ENCODE data around the gene PSMD1. TPM values are rescaled to one million over a fixed set of nuclear protein-coding genes. Genes with fewer than 3 reads are reported as not detected.

The PSMD1 gene
- polyA plus RNA-seq, 1 donor from 2014 or later, result 83.8 TPM

- no peak overlapping the region for H3K4me3 ChIP-seq (ENCODE audit: low read length)
- no peaks in the 10 kb centered on the region for H3K27me3 ChIP-seq (ENCODE audit: insufficient read depth, low read depth, low read length)
- no peak overlapping the region for H3K4me2 ChIP-seq (ENCODE audit: low read length)
- no peak overlapping the region for H3K27ac ChIP-seq (ENCODE audit: low read length)
- no peaks in the 10 kb centered on the region for H3K9me2 ChIP-seq (ENCODE audit: insufficient read depth, low read length)
- no peaks in the 10 kb centered on the region for H3K36me3 ChIP-seq (ENCODE audit: insufficient read depth, low read length)
- no peak for TF ChIP-seq REST (IDR thresholded peaks at IDR 0.05; ENCODE audit: borderline replicate concordance)
- TF ChIP-seq MXI1 (conservative IDR thresholded peaks at IDR 0.05; ENCODE audit: poor library complexity, severe bottlenecking), result no peak
- no peak for TF ChIP-seq CTCF (IDR thresholded peaks at IDR 0.05; ENCODE audit: poor library complexity, severe bottlenecking)
- TF ChIP-seq POLR2AphosphoS5 (IDR thresholded peaks at IDR 0.05), result no peak
- TF ChIP-seq EZH2 (IDR thresholded peaks at IDR 0.05; ENCODE audit: borderline replicate concordance, insufficient read depth, low read length, poor library complexity, severe bottlenecking), result no peak
- TF ChIP-seq RAD21 (conservative IDR thresholded peaks at IDR 0.05), result no peak
- no peak for TF ChIP-seq SMC3 (conservative IDR thresholded peaks at IDR 0.05; ENCODE audit: poor library complexity)
- no peaks in the 10 kb centered on the region for H3K79me2 ChIP-seq (replicated peaks; ENCODE audit: insufficient read depth, low read length)
- no peaks in the 10 kb centered on the region for H3F3A ChIP-seq (ENCODE audit: insufficient read depth, low read length, poor library complexity, severe bottlenecking)
- no peaks in the 10 kb centered on the region for H3K9me3 ChIP-seq (ENCODE audit: low read length)
- no peak overlapping the region for H3K9ac ChIP-seq (ENCODE audit: low read length)
- no peaks in the 10 kb centered on the region for H4K20me1 ChIP-seq (ENCODE audit: insufficient read depth)
- no peak overlapping the region for H2AFZ ChIP-seq (ENCODE audit: low read depth, low read length)
These were observed 127.2 kb downstream of the PSMD1 start for GRCh38 chr2:231183851-231184250.

- Histone ChIP-seq H3K27ac (ENCODE audit: low read length) (no peak overlapping the region), H3K9ac (ENCODE audit: low read length) (no peak overlapping the region), H3K4me3 (ENCODE audit: low read length) (no peak overlapping the region), H3K9me3 (ENCODE audit: low read length) (no peaks in the 10 kb centered on the region), H3K9me2 (ENCODE audit: insufficient read depth, low read length) (no peaks in the 10 kb centered on the region), H3K36me3 (ENCODE audit: insufficient read depth, low read length) (no peaks in the 10 kb centered on the region), H3K4me2 (ENCODE audit: low read length) (no peak overlapping the region), H4K20me1 (ENCODE audit: insufficient read depth) (no peaks in the 10 kb centered on the region), H2AFZ (ENCODE audit: low read depth, low read length) (no peak overlapping the region), H3K27me3 (ENCODE audit: insufficient read depth, low read depth, low read length) (no peaks in the 10 kb centered on the region), H3F3A (ENCODE audit: insufficient read depth, low read length, poor library complexity, severe bottlenecking) (no peaks in the 10 kb centered on the region), H3K79me2 (replicated peaks; ENCODE audit: insufficient read depth, low read length) (no peaks in the 10 kb centered on the region)
- no peak for TF ChIP-seq MXI1 (conservative IDR thresholded peaks at IDR 0.05; ENCODE audit: poor library complexity, severe bottlenecking)
These were observed 127.7 kb downstream of the PSMD1 start for GRCh38 chr2:231184319-231184718.

GRCh38 chr2:231185050-231185725 lies 128.5 kb downstream of the PSMD1 start:
- H3K9ac ChIP-seq (ENCODE audit: low read length), result no peak overlapping the region
- H2AFZ ChIP-seq (ENCODE audit: low read depth, low read length), result no peak overlapping the region
- no peaks in the 10 kb centered on the region for H3K27me3 ChIP-seq (ENCODE audit: insufficient read depth, low read depth, low read length)
- H3K4me2 ChIP-seq (ENCODE audit: low read length), result no peak overlapping the region
- no peaks in the 10 kb centered on the region for H3K79me2 ChIP-seq (replicated peaks; ENCODE audit: insufficient read depth, low read length)
- H4K20me1 ChIP-seq (ENCODE audit: insufficient read depth), result no peaks in the 10 kb centered on the region
- H3K9me3 ChIP-seq (ENCODE audit: low read length), result no peaks in the 10 kb centered on the region
- H3K27ac ChIP-seq (ENCODE audit: low read length), result no peak overlapping the region
- H3K9me2 ChIP-seq (ENCODE audit: insufficient read depth, low read length), result no peaks in the 10 kb centered on the region
- TF ChIP-seq TAF1 (IDR thresholded peaks at IDR 0.05; ENCODE audit: low read depth) (no peak), POLR2AphosphoS5 (IDR thresholded peaks at IDR 0.05) (no peak), EZH2 (IDR thresholded peaks at IDR 0.05; ENCODE audit: borderline replicate concordance, insufficient read depth, low read length, poor library complexity, severe bottlenecking) (no peak), REST (IDR thresholded peaks at IDR 0.05; ENCODE audit: borderline replicate concordance) (no peak), SMC3 (conservative IDR thresholded peaks at IDR 0.05; ENCODE audit: poor library complexity) (no peak), EP300 (conservative IDR thresholded peaks at IDR 0.05; ENCODE audit: poor library complexity, severe bottlenecking) (no peak), MXI1 (conservative IDR thresholded peaks at IDR 0.05; ENCODE audit: poor library complexity, severe bottlenecking) (no peak), RAD21 (conservative IDR thresholded peaks at IDR 0.05) (no peak), CTCF (IDR thresholded peaks at IDR 0.05; ENCODE audit: poor library complexity, severe bottlenecking) (no peak)
- H3K36me3 ChIP-seq (ENCODE audit: insufficient read depth, low read length), result no peaks in the 10 kb centered on the region
- H3K4me3 ChIP-seq (ENCODE audit: low read length), result no peak overlapping the region
- H3F3A ChIP-seq (ENCODE audit: insufficient read depth, low read length, poor library complexity, severe bottlenecking), result no peaks in the 10 kb centered on the region
